ENCODE results near the gene ATAD3A. TPM values are rescaled to one million over a fixed set of nuclear protein-coding genes. Genes with fewer than 3 reads are reported as not detected.
"Not testable (repeated sequence)": the region's sequence is repeated elsewhere in the genome, so short reads cannot be mapped to it uniquely, and the experiment has no call there.

The ATAD3A gene
- total RNA-seq, 1 experiment from 2014 or later = 92.7 TPM

DNA sequence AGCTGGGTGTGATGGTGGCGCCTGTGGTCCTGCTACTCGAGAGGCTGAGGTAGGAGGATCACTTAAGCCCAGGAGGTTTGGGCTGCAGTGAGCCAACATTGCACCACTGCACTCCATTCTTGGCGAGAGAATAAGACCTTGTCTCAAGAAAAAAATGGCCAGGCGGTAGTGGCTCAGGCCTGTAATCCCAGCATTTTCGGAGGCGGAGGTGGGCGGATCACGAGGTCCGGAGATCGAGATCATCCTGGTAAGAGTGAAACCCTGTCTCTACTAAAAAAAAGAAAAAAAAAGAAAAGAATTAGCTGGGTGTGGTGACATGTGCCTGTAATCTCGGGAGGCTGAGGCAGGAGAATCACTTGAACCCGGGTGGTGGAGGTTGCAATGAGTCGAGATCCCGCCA lies 29.1 kb upstream of the ATAD3A start:
- intact Hi-C loops (cut with micrococcal nuclease; ENCODE audit: unreplicated experiment) = no loop called here
- H3K4me3 ChIP-seq (ENCODE audit: low read depth, low read length, poor library complexity, severe bottlenecking) = no peak overlapping the region
- H3K27me3 ChIP-seq (replicated peaks; ENCODE audit: insufficient read depth, low read depth, low read length, poor library complexity) = no peaks in the 10 kb centered on the region
- peaks cover 37% of the 10 kb centered on the region for H3K36me3 ChIP-seq (ENCODE audit: insufficient read depth, low read length, poor library complexity, severe bottlenecking)
- POLR2A ChIA-PET (ENCODE audit: low non-redundant PET) = no interaction called here
- H3K9me3 ChIP-seq (ENCODE audit: low read depth, low read length, poor library complexity, severe bottlenecking) = no peaks in the 10 kb centered on the region
- H3K27ac ChIP-seq (ENCODE audit: low read depth, low read length, poor library complexity, severe bottlenecking) = no peak overlapping the region
- DNase-seq (ENCODE audit: low spot score) = no peak
- no peak for TF ChIP-seq EZH2 (IDR thresholded peaks at IDR 0.05; ENCODE audit: borderline replicate concordance, low read depth, low read length, poor library complexity, severe bottlenecking)
- H3K4me1 ChIP-seq (ENCODE audit: insufficient read depth, low read length, poor library complexity, severe bottlenecking) = no peaks in the 10 kb centered on the region
- no TSS peak for BruUV-seq (replicated peaks)
- CTCF ChIA-PET = no interaction called here

DNA sequence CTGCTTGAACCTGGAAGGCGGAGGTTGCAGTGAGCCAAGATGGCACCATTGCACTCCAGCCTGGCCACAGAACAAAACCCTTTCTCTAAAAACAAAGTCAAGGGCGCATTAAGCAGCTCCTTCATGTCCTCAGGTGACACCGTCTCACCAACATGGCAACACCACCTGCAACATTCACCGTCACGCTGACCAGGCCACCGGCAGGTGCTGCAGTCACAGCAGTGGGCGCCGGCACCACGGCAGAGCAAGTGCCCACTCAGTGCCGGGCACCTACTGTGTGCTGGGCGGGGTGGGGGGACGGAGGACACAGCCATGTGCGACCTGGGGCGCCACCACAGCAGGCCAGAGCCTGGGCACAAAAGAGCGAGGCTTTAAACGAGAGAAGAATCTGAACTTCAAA lies 28.2 kb upstream of the ATAD3A start:
- POLR2A ChIA-PET (ENCODE audit: low non-redundant PET) = no interaction called here

DNA sequence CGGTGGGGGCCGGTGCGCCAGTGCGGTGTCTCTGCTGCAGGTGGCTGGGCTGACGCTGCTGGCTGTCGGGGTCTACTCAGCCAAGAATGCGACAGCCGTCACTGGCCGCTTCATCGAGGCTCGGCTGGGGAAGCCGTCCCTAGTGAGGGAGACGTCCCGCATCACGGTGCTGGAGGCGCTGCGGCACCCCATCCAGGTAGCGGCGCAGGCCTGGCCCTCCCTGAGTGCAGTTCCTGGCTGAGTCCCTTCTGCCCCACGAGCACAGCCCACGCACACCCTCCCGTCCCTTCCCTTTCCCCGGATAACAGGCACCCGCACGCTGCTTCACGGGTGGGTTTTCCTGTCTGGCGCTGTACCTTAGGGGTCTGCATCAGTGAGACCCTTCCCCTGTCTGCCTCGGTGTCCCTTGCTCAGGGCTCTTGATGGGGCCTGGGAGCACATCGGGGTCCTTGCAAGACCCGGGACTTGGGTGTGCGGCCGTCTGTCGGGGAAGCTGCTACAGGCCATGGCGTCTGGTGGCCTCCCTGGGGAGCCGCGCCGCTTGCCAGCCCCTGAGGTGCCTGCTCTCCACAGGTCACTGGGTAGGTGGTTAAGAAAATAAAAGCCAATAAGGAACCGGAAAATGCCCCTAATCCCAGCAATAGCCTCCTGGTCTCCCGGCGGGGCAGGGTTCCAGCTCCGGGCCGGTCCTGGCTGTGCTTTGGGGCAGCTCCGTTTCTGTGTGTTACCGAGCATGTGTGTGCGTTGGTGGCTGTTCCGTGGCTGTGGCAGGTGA lies 26.8 kb upstream of the ATAD3A start:
- CTCF ChIA-PET; H3K4me1 ChIP-seq (ENCODE audit: insufficient read depth, low read length, poor library complexity, severe bottlenecking): not testable (repeated sequence)
- peaks cover 40% of the 10 kb centered on the region for H3K36me3 ChIP-seq (ENCODE audit: insufficient read depth, low read length, poor library complexity, severe bottlenecking)

More for the DNA sequence above, 28.2 kb upstream of the ATAD3A start:
- CTCF ChIA-PET = interaction anchor here (0.7 kb wide), 1 partner anchor 43 kb away, joined by 5 read pairs; no protein-coding TSS in a partner anchor
- no peak overlapping the region for H3K27ac ChIP-seq (ENCODE audit: low read depth, low read length, poor library complexity, severe bottlenecking)
- peaks cover 38% of the 10 kb centered on the region for H3K36me3 ChIP-seq (ENCODE audit: insufficient read depth, low read length, poor library complexity, severe bottlenecking)
- no peak for TF ChIP-seq EZH2 (IDR thresholded peaks at IDR 0.05; ENCODE audit: borderline replicate concordance, low read depth, low read length, poor library complexity, severe bottlenecking)
- TF ChIP-seq, protein P1, sequence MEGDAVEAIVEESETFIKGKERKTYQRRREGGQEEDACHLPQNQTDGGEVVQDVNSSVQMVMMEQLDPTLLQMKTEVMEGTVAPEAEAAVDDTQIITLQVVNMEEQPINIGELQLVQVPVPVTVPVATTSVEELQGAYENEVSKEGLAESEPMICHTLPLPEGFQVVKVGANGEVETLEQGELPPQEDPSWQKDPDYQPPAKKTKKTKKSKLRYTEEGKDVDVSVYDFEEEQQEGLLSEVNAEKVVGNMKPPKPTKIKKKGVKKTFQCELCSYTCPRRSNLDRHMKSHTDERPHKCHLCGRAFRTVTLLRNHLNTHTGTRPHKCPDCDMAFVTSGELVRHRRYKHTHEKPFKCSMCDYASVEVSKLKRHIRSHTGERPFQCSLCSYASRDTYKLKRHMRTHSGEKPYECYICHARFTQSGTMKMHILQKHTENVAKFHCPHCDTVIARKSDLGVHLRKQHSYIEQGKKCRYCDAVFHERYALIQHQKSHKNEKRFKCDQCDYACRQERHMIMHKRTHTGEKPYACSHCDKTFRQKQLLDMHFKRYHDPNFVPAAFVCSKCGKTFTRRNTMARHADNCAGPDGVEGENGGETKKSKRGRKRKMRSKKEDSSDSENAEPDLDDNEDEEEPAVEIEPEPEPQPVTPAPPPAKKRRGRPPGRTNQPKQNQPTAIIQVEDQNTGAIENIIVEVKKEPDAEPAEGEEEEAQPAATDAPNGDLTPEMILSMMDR (conservative IDR thresholded peaks at IDR 0.05; ENCODE audit: low read depth, low read length) = no peak
- H3K4me1 ChIP-seq (ENCODE audit: insufficient read depth, low read length, poor library complexity, severe bottlenecking) = no peaks in the 10 kb centered on the region
- no peak overlapping the region for H3K4me3 ChIP-seq (ENCODE audit: low read depth, low read length, poor library complexity, severe bottlenecking)
- no peaks in the 10 kb centered on the region for H3K9me3 ChIP-seq (ENCODE audit: low read depth, low read length, poor library complexity, severe bottlenecking)
- intact Hi-C loops (cut with micrococcal nuclease; ENCODE audit: unreplicated experiment) = no loop called here
- no peaks in the 10 kb centered on the region for H3K27me3 ChIP-seq (replicated peaks; ENCODE audit: insufficient read depth, low read depth, low read length, poor library complexity)
- BruUV-seq (replicated peaks) = no TSS peak
- no peak for DNase-seq (ENCODE audit: low spot score)

DNA sequence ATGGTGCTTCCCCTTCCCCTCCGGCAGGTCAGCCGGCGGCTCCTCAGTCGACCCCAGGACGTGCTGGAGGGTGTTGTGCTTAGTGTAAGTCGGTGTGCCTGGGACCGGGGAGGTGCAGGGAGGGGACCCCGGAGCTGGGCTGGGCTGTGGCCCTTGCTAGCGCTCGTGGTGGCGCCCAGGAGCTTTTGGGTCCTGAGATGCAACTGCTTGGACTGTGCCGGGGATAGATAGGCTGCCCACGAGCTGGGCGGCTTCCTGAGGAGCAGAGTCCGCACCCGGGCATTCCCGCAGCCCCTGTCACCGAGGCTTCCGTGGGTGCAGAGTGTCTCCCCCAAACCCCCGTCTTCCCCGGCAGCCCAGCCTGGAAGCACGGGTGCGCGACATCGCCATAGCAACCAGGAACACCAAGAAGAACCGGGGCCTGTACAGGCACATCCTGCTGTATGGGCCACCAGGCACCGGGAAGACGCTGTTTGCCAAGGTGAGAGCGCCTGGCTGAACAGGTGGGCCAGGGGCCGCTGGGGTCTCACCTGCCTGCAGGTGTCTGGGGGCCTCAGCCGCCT lies 26.1 kb upstream of the ATAD3A start:
- H3K4me1 ChIP-seq (ENCODE audit: insufficient read depth, low read length, poor library complexity, severe bottlenecking); CTCF ChIA-PET; POLR2A ChIA-PET (ENCODE audit: low non-redundant PET); H3K27ac ChIP-seq (ENCODE audit: low read depth, low read length, poor library complexity, severe bottlenecking); intact Hi-C loops (cut with micrococcal nuclease; ENCODE audit: unreplicated experiment); DNase-seq (ENCODE audit: low spot score); H3K27me3 ChIP-seq (replicated peaks; ENCODE audit: insufficient read depth, low read depth, low read length, poor library complexity); H3K9me3 ChIP-seq (ENCODE audit: low read depth, low read length, poor library complexity, severe bottlenecking); BruUV-seq (replicated peaks); H3K4me3 ChIP-seq (ENCODE audit: low read depth, low read length, poor library complexity, severe bottlenecking): not testable (repeated sequence)
- peaks cover 45% of the 10 kb centered on the region for H3K36me3 ChIP-seq (ENCODE audit: insufficient read depth, low read length, poor library complexity, severe bottlenecking)

More for the DNA sequence above, 26.8 kb upstream of the ATAD3A start:
- intact Hi-C loops (cut with micrococcal nuclease; ENCODE audit: unreplicated experiment); H3K4me3 ChIP-seq (ENCODE audit: low read depth, low read length, poor library complexity, severe bottlenecking); DNase-seq (ENCODE audit: low spot score); H3K27ac ChIP-seq (ENCODE audit: low read depth, low read length, poor library complexity, severe bottlenecking); POLR2A ChIA-PET (ENCODE audit: low non-redundant PET); H3K9me3 ChIP-seq (ENCODE audit: low read depth, low read length, poor library complexity, severe bottlenecking); H3K27me3 ChIP-seq (replicated peaks; ENCODE audit: insufficient read depth, low read depth, low read length, poor library complexity); BruUV-seq (replicated peaks): not testable (repeated sequence)
